HL-60 (cell line): ENCODE data around the gene NRN1L.
A peak's percentile ranks its signal among the peaks of the same experiment; 100 is the strongest.

ENCODE experiments used
- DNase-seq, 2 experiments: peaks; one replicate each; pipeline ENCODE4 v3.0.0-alpha.2; 2010 to 2020; ENCODE audit warnings: low read depth in 1 of 2, low spot score in 1 of 2
- H3K27ac ChIP-seq: fragments of 250-450 bp; sonication (Bioruptor Pico); replicated peaks from 2 replicates; pipeline ENCODE4 v1.5.1; 2020; ENCODE audit warnings: mild to moderate bottlenecking, moderate library complexity
- H3K27me3 ChIP-seq: fragments of 250-450 bp; sonication (Bioruptor Pico); 2 replicates; pipeline ENCODE4 v1.5.1; 2021; ENCODE audit warnings: mild to moderate bottlenecking, moderate library complexity; ENCODE audit not compliant: insufficient read depth, poor library complexity, severe bottlenecking
- H3K4me3 ChIP-seq: replicated peaks from 2 replicates; pipeline ENCODE4 v1.5.1; 2011; ENCODE audit warnings: mild to moderate bottlenecking, control low read depth, low read length; ENCODE audit not compliant: insufficient read depth
- CTCF ChIP-seq: IDR thresholded peaks from one replicate; pipeline ENCODE4 v1.5.1; 2011; ENCODE audit warnings: low read length, control low read depth, inconsistent platforms; ENCODE audit not compliant: insufficient read depth
- GABPA ChIP-seq: IDR thresholded peaks from 2 replicates; pipeline ENCODE4 v1.6.1; 2012; ENCODE audit warnings: low read depth
- POLR2AphosphoS5 ChIP-seq: IDR thresholded peaks from 2 replicates; pipeline ENCODE4 v1.6.1; 2012; ENCODE audit warnings: low read depth
- REST ChIP-seq: IDR thresholded peaks from 2 replicates; pipeline ENCODE4 v1.6.1; 2012; ENCODE audit warnings: low read depth; ENCODE audit not compliant: insufficient replicate concordance
- SPI1 ChIP-seq: IDR thresholded peaks from 2 replicates; pipeline ENCODE4 v1.6.1; 2012; ENCODE audit warnings: low read depth, mild to moderate bottlenecking, borderline replicate concordance

Gene NRN1L

GRCh38 chr16:67888331-67888730 is 3.6 kb downstream of the NRN1L start:
- no peaks in the 10 kb centered on the region for H3K27me3 ChIP-seq
- DNase-seq, result no peak

GRCh38 chr16:67892375-67892774 is 7.7 kb downstream of the NRN1L start:
- DNase-seq, result no peak
- H3K27ac ChIP-seq, result peak overlapping the region; percentile 52
- TF ChIP-seq SPI1 (no peak), CTCF (no peak), POLR2AphosphoS5 (no peak), GABPA (no peak), REST (no peak)
- peak overlapping the region; percentile 17 for H3K4me3 ChIP-seq
- H3K27me3 ChIP-seq, result no peaks in the 10 kb centered on the region

More at GRCh38 chr16:67888331-67888730, 3.6 kb downstream of the NRN1L start:
- TF ChIP-seq CTCF (no peak), SPI1 (no peak), GABPA (no peak)
- Histone ChIP-seq H3K27ac (no peak overlapping the region), H3K4me3 (no peak overlapping the region)

GRCh38 chr16:67892899-67893742 is 8.4 kb downstream of the NRN1L start, which contains the start of gene PSKH1:
PSKH1 (plus strand) TSS chr16:67893254; CDS start chr16:67908750, 15,496 bp downstream.
- H3K4me3 ChIP-seq, result peak within 1 kb of the TSS; percentile 72
- H3K27ac ChIP-seq, result peak within 1 kb of the TSS; percentile 77
- peak; percentile 81 to 97 for DNase-seq
- TF ChIP-seq SPI1 (no peak), CTCF (no peak), GABPA (no peak), REST (no peak), POLR2AphosphoS5 (peak; percentile 18; the same call in 1 of the 2 replicates)
- no peaks in the 10 kb centered on the region for H3K27me3 ChIP-seq
